Fibroblast of the conjunctiva (primary cell): ENCODE data around the gene CDH23.

Experiments used
- DNase-seq: peaks from one replicate; pipeline ENCODE4 v3.0.0-alpha.2; 2010; ENCODE audit warnings: low read depth

The CDH23 gene

GRCh38 chr10:71777213-71777985 is 380.7 kb downstream of the CDH23 start:
- DNase-seq = no peak

DNA sequence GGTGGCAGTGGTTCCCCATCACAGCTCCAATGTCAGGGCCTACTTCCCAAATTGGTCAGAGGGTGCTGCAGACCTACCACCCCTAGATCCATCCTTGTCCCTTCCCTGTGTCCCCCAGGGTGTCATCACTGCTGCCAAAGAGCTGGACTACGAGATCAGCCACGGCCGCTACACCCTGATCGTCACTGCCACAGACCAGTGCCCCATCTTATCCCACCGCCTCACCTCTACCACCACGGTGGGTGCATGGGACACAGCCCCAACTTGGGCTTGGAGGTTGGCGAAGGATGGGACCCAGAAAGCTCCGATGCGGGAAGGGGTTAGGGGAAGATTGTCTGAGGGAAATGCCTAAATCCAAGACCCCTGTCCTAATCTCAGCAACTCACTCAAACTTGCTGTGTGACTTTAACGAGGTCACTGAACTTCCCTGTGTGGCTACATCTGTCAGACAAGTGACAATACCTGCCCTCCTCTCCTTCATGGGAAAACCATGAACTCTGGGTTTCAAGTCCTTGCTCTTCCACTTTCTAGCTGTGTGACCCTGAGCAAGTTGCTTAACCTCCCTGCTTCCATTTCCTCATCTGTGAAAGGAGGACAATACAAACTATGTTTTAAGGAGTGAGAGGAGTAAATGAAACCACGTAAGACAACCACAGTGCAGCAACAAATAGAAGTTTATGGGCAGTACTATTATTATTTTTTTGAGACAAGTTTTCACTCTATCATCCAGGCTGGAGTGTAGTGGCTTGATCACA is 381.5 kb downstream of the CDH23 start:
- DNase-seq = no peak

GRCh38 chr10:71779641-71780040 is 382.9 kb downstream of the CDH23 start:
- DNase-seq = no peak

- DNase-seq = no peak
These were observed 383.4 kb downstream of the CDH23 start for GRCh38 chr10:71780156-71780555.

DNA sequence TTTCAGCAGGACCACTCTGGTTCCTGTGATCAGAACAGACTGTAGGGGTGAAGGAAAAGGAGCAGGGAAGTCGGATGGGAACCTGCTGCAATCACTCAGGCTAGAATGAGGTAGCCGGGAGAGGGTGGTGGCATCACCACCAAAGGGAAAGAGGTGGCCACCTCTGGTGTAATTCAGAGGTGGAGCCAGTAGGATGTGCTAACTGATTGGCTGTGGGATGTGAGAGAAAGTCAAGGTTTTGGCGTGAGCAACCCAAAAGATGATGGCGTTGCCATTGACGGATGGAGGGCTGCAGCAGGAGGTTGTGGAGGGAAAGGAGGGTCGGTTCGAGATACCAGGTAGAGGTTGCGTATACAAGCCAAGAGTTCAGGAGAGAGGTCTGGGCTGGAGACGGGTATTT is 384.0 kb downstream of the CDH23 start:
- no peak for DNase-seq

- no peak for DNase-seq
These were observed 385.6 kb downstream of the CDH23 start for GRCh38 chr10:71782221-71782916.

GRCh38 chr10:71782917-71783490 is 386.3 kb downstream of the CDH23 start:
- DNase-seq = no peak

- no peak for DNase-seq
These were observed 387.4 kb downstream of the CDH23 start for GRCh38 chr10:71783917-71784678.

- no peak for DNase-seq
These were observed 388.1 kb downstream of the CDH23 start for GRCh38 chr10:71784679-71785272.

DNA sequence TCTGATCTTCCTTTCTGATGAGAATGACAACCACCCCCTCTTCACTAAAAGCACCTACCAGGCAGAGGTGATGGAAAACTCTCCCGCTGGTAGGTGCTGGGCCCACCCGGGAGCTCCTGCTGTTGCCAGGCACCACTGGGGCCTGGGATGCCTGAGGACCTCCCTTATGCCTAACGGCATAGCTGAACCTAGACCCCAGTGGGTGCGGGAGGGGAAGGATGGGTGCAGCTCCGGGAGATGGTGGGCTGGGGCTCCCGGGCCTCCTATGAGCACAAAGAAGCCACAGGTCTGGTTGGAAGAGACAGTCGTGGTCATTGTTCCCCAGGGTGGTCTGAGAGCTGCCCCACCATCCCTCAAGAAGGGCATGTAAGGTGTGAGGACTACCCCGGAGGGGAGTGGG is 392.2 kb downstream of the CDH23 start:
- DNase-seq = no peak

- no peak for DNase-seq
These were observed 393.2 kb downstream of the CDH23 start for GRCh38 chr10:71789871-71790270.

DNA sequence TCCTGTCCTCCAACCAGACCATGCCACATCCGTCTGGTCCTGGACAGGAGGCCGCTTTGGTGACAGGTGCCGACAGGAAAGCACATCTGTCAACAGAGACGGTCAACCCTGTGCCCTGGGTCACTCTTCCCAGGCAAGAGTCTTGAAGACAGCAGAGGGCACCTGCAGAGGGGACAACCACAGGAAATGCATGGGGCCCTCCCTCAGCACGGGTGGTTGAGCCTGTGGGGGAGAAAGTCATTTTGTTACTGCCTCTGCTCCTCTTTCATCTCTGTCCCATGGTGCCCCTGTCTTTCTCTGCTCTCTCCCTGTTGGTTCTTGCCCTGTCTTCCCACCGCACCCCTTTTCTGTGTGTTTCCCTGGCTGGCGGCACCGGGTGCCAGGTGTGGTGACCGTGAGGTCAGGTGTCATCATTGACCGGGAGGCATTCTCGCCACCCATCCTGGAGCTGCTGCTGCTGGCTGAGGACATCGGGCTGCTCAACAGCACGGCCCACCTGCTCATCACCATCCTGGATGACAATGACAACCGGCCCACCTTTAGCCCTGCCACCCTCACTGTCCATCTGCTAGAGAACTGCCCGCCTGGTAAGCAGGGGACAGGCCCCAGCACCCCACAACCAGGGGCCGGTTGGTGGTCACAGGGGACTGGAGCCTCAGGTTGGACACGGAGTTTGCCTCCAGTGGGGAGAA is 394.2 kb downstream of the CDH23 start:
- DNase-seq = no peak

GRCh38 chr10:71795248-71795647 is 398.5 kb downstream of the CDH23 start:
- no peak for DNase-seq

DNA sequence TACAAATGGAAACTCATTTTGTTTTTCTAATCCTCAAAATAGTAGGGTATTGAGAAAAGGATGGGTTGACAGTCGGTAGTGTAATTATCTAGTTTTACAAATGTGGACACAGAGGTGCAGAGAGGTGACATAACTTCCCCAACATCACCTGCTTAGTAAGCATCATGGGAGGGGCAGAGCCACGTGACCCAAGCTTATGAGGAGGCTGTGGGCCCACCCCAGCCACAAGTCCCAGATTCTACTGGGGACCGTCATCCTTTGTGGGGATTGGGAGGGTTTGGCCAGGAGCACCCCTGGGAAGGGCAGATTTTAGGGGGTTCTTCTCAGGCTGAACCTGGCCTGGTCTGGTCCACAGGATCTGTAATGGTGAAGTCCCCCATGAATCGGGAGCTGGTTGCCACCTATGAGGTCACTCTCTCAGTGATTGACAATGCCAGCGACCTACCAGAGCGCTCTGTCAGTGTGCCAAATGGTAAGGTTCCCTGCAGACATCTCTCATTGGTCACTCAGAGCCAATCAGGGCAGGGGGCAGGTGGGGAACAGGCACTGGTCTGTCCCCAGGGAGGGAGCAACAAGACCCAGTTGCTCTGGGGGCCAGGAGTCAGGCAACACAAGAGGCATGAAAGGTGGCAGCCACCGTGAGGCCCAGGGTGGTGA is 400.2 kb downstream of the CDH23 start:
- DNase-seq = no peak

- DNase-seq = no peak
These were observed 401.0 kb downstream of the CDH23 start for GRCh38 chr10:71797533-71798307.

DNA sequence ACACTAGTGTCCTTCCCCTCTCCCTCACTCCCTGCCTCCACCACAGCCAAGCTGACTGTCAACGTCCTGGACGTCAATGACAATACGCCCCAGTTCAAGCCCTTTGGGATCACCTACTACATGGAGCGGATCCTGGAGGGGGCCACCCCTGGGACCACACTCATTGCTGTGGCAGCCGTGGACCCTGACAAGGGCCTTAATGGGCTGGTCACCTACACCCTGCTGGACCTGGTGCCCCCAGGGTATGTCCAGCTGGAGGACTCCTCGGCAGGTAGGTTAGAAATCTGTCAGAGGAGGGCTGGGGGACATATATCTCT is 401.5 kb downstream of the CDH23 start:
- DNase-seq = no peak

DNA sequence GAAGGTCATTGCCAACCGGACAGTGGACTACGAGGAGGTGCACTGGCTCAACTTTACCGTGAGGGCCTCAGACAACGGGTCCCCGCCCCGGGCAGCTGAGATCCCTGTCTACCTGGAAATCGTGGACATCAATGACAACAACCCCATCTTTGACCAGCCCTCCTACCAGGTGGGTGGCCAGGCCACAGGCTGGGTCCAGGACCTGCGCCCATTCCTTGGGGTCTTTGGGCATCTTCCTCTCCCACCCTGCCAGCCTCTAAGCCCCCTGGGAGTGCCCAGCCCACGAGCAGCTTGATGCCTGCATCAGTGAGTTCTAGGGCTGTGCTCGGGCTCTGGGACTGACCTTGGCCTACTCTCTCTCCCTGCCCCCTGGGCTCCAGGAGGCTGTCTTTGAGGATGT is 402.4 kb downstream of the CDH23 start:
- no peak for DNase-seq

GRCh38 chr10:71799608-71800453 is 403.1 kb downstream of the CDH23 start:
- DNase-seq = no peak

DNA sequence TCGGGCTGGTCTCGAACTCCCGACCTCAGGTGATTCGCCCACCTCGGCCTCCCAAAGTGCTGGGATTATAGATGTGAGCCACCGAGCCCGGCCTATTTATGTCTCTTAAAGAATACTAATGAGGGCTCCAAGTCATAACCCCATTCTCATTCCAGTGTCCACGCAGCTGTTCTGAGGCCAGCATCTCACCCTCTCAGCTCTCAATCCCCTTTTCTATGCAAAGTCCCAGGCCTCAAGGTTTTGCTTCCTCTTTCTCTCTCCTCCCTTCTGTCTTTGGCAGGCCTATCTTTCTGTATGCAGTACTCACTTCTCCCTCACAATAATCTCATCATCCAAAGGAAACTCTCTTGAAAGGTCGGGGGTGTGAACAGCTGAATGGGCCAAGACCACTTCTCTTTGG is 404.6 kb downstream of the CDH23 start:
- DNase-seq = no peak
